Mesendoderm (in vitro differentiated cells): Measurements from ENCODE around the gene GDPGP1.

Experiments
- DNase-seq: peaks from one replicate; pipeline ENCODE4 v3.0.0; 2013
- H2AK5ac ChIP-seq: 2 replicates; pipeline ENCODE4 v1.6.1; 2013; ENCODE audit warnings: low read length, inconsistent platforms
- H2BK120ac ChIP-seq: 2 replicates; pipeline ENCODE4 v1.6.1; 2013; ENCODE audit warnings: low read depth, mild to moderate bottlenecking, low read length, moderate library complexity, mixed read lengths
- H2BK15ac ChIP-seq: replicated peaks from 2 replicates; pipeline ENCODE4 v1.6.1; 2013; ENCODE audit warnings: low read depth, mild to moderate bottlenecking, moderate library complexity
- H2BK5ac ChIP-seq: 2 replicates; pipeline ENCODE4 v1.6.1; 2013; ENCODE audit warnings: low read length, inconsistent platforms
- H3K18ac ChIP-seq: 2 replicates; pipeline ENCODE4 v1.6.1; 2013; ENCODE audit warnings: mild to moderate bottlenecking, low read length, mixed read lengths
- H3K23ac ChIP-seq: one replicate; pipeline ENCODE4 v1.6.1; 2013; ENCODE audit warnings: low read length
- H3K27ac ChIP-seq: 2 replicates; pipeline ENCODE4 v1.5.1; 2013; ENCODE audit warnings: low read depth, mild to moderate bottlenecking, inconsistent platforms, low read length, moderate library complexity
- H3K27me3 ChIP-seq: 2 replicates; pipeline ENCODE4 v1.6.1; 2013; ENCODE audit warnings: low read length, control low read depth, mild to moderate bottlenecking, inconsistent platforms; ENCODE audit not compliant: insufficient read depth, poor library complexity
- H3K36me3 ChIP-seq: 2 replicates; pipeline ENCODE4 v1.6.1; 2013; ENCODE audit warnings: low read length, inconsistent platforms; ENCODE audit not compliant: control insufficient read depth, insufficient read depth
- H3K4ac ChIP-seq: one replicate; pipeline ENCODE4 v1.6.1; 2013; ENCODE audit warnings: low read depth, mild to moderate bottlenecking, low read length, moderate library complexity
- H3K4me1 ChIP-seq: 2 replicates; pipeline ENCODE4 v1.6.1; 2013; ENCODE audit warnings: low read depth, low read length, inconsistent platforms; ENCODE audit not compliant: control insufficient read depth
- H3K4me2 ChIP-seq: 2 replicates; pipeline ENCODE4 v1.6.1; 2013; ENCODE audit warnings: low read length
- H3K4me3 ChIP-seq: 2 replicates; pipeline ENCODE4 v1.5.1; 2013; ENCODE audit warnings: mild to moderate bottlenecking, low read length
- H3K56ac ChIP-seq: one replicate; pipeline ENCODE4 v1.6.1; 2013; ENCODE audit warnings: low read length
- H3K79me1 ChIP-seq: 2 replicates; pipeline ENCODE4 v1.6.1; 2013; ENCODE audit warnings: low read length, inconsistent platforms
- H3K79me2 ChIP-seq: 2 replicates; pipeline ENCODE4 v1.6.1; 2013; ENCODE audit warnings: mild to moderate bottlenecking, low read length; ENCODE audit not compliant: control insufficient read depth, insufficient read depth
- H3K9ac ChIP-seq: 2 replicates; pipeline ENCODE4 v1.6.1; 2013; ENCODE audit warnings: low read length, inconsistent platforms
- H4K5ac ChIP-seq: one replicate; pipeline ENCODE4 v1.6.1; 2013; ENCODE audit warnings: low read length
- H4K8ac ChIP-seq: one replicate; pipeline ENCODE4 v1.6.1; 2013; ENCODE audit warnings: low read depth, mild to moderate bottlenecking, control low read depth, low read length, moderate library complexity
- WGBS: extraction: QIAGEN DNeasy Blood & Tissue Kit; methylation state at CpG from one replicate; pipeline ENCODE4 v1.1.7; 2013; ENCODE audit warnings: low lambda C conversion rate, missing lambda C conversion rate; ENCODE audit not compliant: insufficient coverage; ENCODE audit errors: extremely low coverage; 5-methylcytosine and 5-hydroxymethylcytosine counted together

GDPGP1 gene

GRCh38 chr15:90212221-90213098, 21.5 kb upstream of the GDPGP1 start:
- Histone ChIP-seq H3K56ac (no peak overlapping the region), H2BK120ac (no peak overlapping the region), H4K5ac (no peak overlapping the region), H3K18ac (no peak overlapping the region), H3K4me1 (no peaks in the 10 kb centered on the region), H2BK15ac (no peak overlapping the region), H3K9ac (no peak overlapping the region), H3K27ac (no peak overlapping the region), H2BK5ac (no peak overlapping the region), H3K27me3 (no peaks in the 10 kb centered on the region), H3K4ac (no peak overlapping the region), H3K23ac (no peak overlapping the region), H3K4me3 (no peak overlapping the region), H3K79me1 (peaks cover 1% of the 10 kb centered on the region), H3K36me3 (no peaks in the 10 kb centered on the region), H2AK5ac (no peak overlapping the region), H4K8ac (no peak overlapping the region), H3K79me2 (no peaks in the 10 kb centered on the region), H3K4me2 (no peak overlapping the region)
- DNase-seq, result no peak
- no CpG with 5 or more reads among the region's 35 CpGs for WGBS

GRCh38 chr15:90213122-90213817, 20.7 kb upstream of the GDPGP1 start:
- H2BK5ac ChIP-seq, result no peak overlapping the region
- no peak overlapping the region for H3K4ac ChIP-seq
- no peaks in the 10 kb centered on the region for H3K79me2 ChIP-seq
- H2AK5ac ChIP-seq, result no peak overlapping the region
- H3K56ac ChIP-seq, result no peak overlapping the region
- no CpG with 5 or more reads among the region's 12 CpGs for WGBS
- H2BK120ac ChIP-seq, result no peak overlapping the region
- peak; percentile 18 for DNase-seq
- H3K23ac ChIP-seq, result no peak overlapping the region
- H4K8ac ChIP-seq, result no peak overlapping the region
- H2BK15ac ChIP-seq, result no peak overlapping the region
- no peaks in the 10 kb centered on the region for H3K4me1 ChIP-seq
- H3K27me3 ChIP-seq, result no peaks in the 10 kb centered on the region
- H3K79me1 ChIP-seq, result peaks cover 1% of the 10 kb centered on the region
- H3K27ac ChIP-seq, result no peak overlapping the region
- no peak overlapping the region for H3K18ac ChIP-seq
- no peak overlapping the region for H3K4me3 ChIP-seq
- no peak overlapping the region for H3K4me2 ChIP-seq
- H3K36me3 ChIP-seq, result no peaks in the 10 kb centered on the region
- H3K9ac ChIP-seq, result no peak overlapping the region
- no peak overlapping the region for H4K5ac ChIP-seq

GRCh38 chr15:90213818-90214204, 20.2 kb upstream of the GDPGP1 start:
- no peak overlapping the region for H2BK5ac ChIP-seq
- no peak overlapping the region for H3K56ac ChIP-seq
- H3K36me3 ChIP-seq, result no peaks in the 10 kb centered on the region
- H3K9ac ChIP-seq, result no peak overlapping the region
- WGBS, result no CpG with 5 or more reads among the region's 11 CpGs
- no peak overlapping the region for H4K5ac ChIP-seq
- no peak overlapping the region for H2BK15ac ChIP-seq
- no peak overlapping the region for H3K4me3 ChIP-seq
- no peak overlapping the region for H3K27ac ChIP-seq
- H2BK120ac ChIP-seq, result no peak overlapping the region
- no peaks in the 10 kb centered on the region for H3K27me3 ChIP-seq
- no peak overlapping the region for H4K8ac ChIP-seq
- no peak overlapping the region for H2AK5ac ChIP-seq
- H3K18ac ChIP-seq, result no peak overlapping the region
- no peak overlapping the region for H3K23ac ChIP-seq
- H3K4me1 ChIP-seq, result no peaks in the 10 kb centered on the region
- H3K79me1 ChIP-seq, result peaks cover 1% of the 10 kb centered on the region
- no peak overlapping the region for H3K4ac ChIP-seq
- no peak for DNase-seq
- H3K79me2 ChIP-seq, result no peaks in the 10 kb centered on the region
- no peak overlapping the region for H3K4me2 ChIP-seq

GRCh38 chr15:90214553-90215196, 19.3 kb upstream of the GDPGP1 start:
- H3K27me3 ChIP-seq, result no peaks in the 10 kb centered on the region
- H3K56ac ChIP-seq, result no peak overlapping the region
- H4K5ac ChIP-seq, result no peak overlapping the region
- no peaks in the 10 kb centered on the region for H3K4me1 ChIP-seq
- no peak overlapping the region for H3K4me3 ChIP-seq
- H3K9ac ChIP-seq, result no peak overlapping the region
- no peak overlapping the region for H2BK5ac ChIP-seq
- no peak overlapping the region for H4K8ac ChIP-seq
- peaks cover 1% of the 10 kb centered on the region for H3K79me1 ChIP-seq
- H3K4me2 ChIP-seq, result no peak overlapping the region
- no peaks in the 10 kb centered on the region for H3K36me3 ChIP-seq
- no CpG with 5 or more reads among the region's 8 CpGs for WGBS
- peak; percentile 42 for DNase-seq
- H3K79me2 ChIP-seq, result no peaks in the 10 kb centered on the region
- H2BK120ac ChIP-seq, result no peak overlapping the region
- no peak overlapping the region for H3K4ac ChIP-seq
- H3K23ac ChIP-seq, result no peak overlapping the region
- H3K18ac ChIP-seq, result no peak overlapping the region
- H2AK5ac ChIP-seq, result no peak overlapping the region
- H2BK15ac ChIP-seq, result no peak overlapping the region
- no peak overlapping the region for H3K27ac ChIP-seq

- Histone ChIP-seq H2AK5ac (no peak overlapping the region), H3K4me1 (no peaks in the 10 kb centered on the region), H4K8ac (no peak overlapping the region), H2BK120ac (no peak overlapping the region), H3K4me3 (no peak overlapping the region), H3K27me3 (no peaks in the 10 kb centered on the region), H3K27ac (no peak overlapping the region), H3K4ac (no peak overlapping the region), H3K9ac (no peak overlapping the region), H4K5ac (no peak overlapping the region), H2BK15ac (no peak overlapping the region), H3K79me2 (no peaks in the 10 kb centered on the region), H3K4me2 (no peak overlapping the region), H3K36me3 (no peaks in the 10 kb centered on the region), H3K18ac (no peak overlapping the region), H3K79me1 (peaks cover 1% of the 10 kb centered on the region), H2BK5ac (no peak overlapping the region), H3K23ac (no peak overlapping the region), H3K56ac (no peak overlapping the region)
- DNase-seq, result no peak
- WGBS, result no CpG with 5 or more reads among the region's 9 CpGs
These were observed 16.2 kb upstream of the GDPGP1 start for GRCh38 chr15:90217671-90218394.
